Glomerular visceral epithelial cell (primary cell): ENCODE measurements around the gene MVB12B.

Source experiments
- DNase-seq: peaks from one replicate; pipeline ENCODE4 v3.0.0-alpha.2; 2016; ENCODE audit errors: extremely low spot score

Gene MVB12B

DNA sequence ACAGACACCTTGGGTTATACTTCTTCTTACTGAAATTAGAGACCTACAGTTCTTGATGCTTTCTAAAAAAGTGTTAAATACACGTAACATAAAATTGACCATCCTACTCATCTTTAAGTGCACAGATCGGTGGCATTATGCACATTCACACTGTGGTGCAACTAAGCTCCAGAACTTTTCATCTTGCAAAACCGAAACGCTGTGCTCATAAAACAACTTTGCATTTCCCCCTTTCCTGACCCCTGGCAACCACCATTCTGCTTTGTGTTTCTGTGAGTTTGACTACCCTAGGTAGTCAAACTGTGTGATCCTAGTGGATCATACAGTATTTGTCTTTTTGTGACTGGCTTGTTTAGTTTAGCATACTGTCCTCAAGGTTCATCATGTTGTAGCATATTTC lies 3.9 kb downstream of the MVB12B start:
- no peak for DNase-seq

DNA sequence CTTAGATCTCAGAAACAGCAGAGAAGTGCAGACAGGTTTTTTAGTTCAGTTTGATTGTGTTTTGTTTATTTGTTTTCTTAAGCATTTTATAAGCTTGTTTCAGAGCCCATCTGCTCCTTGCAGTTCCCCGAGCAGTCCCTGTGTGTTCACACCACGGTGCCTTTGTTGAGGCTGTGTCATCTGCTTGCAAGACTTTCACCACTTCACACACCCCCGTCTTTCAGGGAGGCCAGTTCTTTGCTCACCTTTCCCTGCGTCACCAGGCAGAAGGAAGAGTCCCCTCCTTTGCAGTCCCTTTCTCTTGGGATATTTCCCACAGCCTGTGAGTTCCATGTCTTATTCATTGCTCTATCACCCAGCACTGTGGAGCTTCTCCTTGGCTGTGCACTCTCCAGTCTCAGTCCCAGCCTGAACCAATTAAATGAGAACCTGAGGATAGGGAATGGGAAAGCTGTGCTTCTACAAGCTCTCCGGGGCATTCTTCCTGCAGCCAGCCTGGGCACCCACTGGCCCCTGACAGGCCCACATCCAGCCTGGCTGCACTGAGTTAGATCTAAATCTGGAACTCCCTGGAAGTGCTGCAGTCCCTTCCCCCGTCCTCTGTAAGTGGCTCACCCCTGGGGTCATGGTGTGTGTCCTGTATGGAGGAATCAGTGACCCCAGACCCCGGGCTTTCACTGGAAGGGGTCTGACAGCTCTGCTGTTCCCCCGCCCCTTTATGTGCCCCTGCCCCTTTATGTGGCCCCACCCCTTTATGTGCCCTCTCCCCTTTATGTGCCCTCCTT lies 5.5 kb downstream of the MVB12B start:
- no peak for DNase-seq

DNA sequence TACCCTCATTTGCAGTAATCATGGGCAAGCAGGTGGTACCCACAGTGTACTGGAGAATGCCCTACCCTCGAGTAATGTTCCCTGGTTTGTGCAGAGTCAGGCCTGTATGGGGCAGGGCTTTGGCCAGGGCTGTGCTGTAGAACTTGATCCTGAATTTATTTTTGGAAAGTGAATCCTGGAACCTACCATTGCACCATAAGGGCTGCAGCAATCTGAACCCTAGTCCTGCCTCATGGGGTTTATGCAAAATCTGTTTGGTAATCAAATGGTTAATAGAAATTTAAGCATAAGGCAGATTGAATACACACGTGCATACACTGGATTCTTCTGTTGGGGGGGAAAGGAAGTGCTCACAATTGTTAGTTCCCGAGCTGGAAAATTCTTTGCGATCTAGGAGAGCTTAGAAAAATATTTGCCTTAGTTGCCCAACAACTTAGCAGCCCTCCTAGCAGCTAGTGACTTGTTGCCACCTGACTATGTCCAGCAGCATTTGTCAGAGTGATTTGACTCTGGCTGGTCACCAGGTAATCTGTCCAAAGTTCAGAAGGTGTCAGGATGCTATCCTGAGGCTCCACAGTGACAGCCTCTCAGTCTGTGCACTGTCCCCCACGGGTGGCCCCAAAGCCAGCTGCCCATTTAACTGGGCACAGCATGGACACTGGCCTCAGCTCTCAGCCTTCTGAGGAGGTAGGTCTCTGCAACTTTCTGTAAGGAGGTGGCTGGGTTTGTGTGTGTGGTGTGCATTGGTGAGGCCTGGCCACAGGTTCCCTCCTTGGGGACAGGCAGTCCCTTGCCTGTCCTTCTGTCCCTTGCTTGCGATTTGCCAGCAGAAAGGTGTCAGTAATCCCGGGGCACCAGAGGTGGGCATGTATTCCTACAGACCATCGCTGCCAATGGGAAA lies 8.3 kb downstream of the MVB12B start:
- DNase-seq: no peak

DNA sequence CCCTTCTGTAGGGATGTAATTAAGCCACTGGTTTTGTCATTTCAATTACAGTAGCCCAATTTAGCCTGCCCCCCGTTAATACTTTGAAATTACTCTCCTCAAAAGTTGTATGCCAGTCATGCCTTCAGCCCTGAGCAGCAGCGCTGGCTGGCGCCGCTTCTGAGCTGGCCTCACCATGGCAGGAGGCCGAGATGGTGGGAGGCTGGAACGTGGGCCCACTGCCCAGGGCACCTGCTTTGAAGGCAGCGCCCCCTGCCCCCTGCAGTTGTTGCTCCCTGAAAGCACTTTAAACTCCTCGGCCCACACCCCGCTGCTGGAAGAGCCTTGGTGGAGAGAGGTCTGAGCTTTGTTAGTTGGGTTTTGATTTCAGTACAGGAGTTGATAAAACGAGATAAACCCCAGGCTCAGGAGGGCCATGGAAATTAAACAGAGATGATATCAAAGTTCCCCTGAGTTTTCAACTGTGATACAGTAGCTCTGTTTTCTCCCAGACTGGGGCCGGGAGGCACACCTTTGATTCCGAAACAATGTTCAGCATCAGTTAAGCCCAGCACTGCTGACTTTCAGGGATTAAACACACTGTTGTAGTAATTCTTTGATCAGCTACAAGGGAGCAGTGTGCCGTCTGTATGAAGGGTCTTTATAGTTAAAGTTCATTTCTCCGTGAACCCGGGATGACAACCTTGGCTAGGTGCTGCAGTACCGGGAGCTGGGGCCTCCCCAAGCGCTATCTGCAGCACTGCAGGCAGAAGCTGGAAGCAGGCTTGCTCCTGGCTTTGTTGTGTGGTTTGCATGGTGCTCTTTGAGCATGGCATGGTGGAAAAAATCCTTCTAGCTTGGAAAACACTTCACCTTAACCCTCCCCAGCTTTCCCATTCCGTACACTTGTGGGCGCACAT lies 9.5 kb downstream of the MVB12B start:
- DNase-seq: no peak

DNA sequence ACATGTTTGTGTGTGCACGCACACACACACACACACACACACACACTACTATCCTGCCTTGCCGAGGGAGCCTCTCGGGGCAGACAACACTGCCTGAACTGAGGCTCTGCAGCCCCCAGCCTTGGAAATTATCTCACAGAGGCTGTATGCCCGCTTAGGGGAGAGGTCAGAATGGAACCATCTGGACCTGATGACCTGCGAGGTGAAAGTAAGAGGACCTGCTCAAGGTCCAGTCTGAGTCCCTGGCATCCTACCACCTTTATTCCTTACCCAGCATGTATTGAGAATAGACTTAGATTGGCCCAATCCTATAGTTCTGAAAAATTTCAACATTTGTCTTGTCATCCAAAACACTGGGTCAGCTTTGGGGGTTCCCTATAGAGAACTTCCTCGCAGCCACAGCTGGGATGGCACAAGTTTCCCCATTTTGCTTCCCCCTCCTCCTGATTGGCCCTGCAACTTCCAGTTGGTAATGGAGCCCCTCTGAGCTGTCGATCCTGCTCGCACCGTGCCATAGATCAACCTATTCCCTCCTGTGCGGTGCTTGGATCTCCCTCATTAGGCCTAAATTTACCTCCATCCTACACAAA lies 10.2 kb downstream of the MVB12B start:
- DNase-seq: no peak

DNA sequence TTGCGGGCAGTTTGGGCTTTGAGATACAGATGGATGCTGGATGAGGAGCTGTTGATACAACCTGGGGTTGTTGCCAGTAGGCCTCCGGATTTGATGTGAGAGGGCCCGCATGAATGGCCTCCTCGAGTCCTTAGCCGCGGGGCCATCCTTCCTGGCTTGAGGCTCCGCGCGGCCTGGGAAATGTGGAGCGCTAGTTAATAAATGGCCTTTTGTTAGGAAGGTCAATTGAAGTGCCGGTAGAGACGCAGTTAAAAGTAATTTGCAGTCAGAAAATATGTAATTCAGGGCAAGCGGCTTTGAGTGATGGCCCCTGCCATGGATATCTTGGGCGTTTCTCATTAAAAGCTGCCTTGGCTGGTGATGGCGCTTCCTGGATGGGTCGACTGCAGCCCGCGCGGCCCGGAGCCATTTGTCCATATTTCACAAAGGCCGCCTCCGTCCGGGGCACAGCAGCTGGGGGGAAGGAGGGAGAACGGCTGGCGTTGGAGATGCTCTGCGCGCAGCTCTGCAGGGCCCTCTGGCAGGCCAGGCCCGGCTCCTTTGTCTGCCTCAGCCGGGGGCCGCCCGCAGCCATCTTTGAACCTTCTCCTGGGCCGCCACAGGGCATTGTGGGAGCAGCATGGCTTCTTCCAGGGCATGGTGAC lies 11.2 kb downstream of the MVB12B start:
- DNase-seq: no peak

DNA sequence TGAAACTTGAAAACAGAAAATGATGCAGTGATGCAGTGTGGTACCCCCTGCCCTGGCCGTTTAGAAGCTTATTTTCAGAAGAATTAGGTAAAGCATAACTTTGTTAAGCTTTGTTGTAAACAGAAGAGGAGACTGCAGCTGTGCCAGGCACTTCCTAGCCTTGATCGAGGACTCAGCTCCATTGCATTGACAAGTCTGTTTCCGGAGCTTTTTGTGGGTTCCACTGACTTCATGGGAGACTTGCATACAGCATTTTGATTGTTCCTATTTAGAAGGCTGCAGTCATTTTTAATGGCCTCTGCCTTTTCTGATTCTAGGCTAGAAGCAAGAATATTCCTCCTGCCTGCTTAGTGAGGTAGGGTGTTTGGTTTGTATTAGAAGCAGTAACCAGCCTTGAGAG lies 12.3 kb downstream of the MVB12B start:
- DNase-seq: no peak

DNA sequence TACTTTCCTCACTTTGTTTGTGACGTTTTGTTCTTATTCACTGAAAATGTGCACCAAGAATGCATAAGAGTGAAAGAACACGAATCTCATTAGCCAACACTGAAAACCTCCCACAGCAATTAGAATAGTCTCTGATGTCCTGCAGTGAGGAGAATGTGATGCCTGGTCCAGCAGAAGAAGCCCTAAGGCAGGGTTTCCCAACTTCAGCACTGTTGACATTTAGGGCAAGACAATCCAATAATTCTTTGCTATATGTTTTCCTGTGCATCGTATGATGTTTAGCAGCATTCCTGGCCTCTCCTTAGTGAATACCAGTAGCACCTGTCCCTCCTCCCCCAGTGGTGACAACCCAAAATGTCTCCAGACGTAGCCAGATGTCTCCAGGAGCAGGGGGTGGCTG lies 14.8 kb downstream of the MVB12B start:
- no peak for DNase-seq

DNA sequence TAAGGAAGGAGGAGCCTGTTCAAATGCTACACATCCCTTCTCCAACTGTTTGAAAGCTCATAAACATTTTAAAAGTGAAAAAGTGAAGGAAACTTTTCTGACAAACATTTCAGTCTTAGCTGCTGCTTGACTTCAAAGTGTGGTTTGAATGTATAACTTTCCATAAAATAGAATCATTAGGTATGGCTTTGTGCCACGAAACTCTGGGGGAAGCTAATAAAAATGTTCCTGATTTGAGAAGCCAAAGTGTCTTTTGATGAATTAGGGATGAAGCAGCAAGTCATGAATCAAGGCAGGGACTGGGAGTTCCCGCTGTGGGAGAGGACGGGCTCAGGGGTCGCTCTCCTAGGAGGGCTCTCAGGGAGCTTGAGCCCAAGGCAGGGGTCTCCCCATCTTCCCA lies 15.3 kb downstream of the MVB12B start:
- DNase-seq: no peak

DNA sequence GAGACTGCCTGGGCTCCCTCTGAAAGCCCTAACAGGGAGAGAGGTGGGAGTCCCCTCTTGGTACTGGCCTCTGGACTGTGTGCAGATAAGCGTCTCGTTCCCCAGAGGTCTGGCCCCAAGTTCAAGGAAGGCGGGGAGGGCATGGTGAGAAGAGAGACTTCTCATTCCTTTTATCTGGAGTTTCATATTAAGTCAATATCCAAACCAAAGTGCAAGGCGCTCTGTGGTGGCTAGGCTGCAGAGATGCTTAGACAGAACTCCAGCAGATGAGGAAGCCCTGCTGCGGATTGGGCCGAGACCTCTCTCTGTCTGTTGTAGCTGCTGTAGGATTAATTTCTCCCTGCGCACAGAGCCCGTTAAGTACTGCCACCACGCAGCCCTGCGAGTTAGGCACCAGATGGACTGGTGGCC lies 16.0 kb downstream of the MVB12B start:
- no peak for DNase-seq

DNA sequence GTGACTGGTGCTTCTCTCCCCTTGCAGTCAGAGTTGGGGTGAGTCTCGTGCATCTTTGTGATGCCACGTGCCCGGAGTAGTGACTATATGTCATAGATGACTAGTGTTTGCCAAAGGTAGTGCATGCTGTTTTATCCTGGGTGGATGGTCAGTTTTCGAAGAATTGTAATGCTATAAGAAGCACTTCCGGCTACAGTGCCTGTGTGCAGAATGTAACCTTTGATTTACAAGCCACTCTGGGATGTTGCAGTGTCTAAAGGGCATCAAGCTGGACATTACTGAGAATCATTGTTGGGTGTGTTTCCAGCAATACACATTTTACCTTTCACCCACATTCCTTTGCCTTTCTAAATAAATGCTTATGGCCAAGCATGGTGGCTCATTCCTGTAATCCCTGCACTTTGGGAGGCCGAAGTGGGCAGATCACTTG lies 16.7 kb downstream of the MVB12B start:
- no peak for DNase-seq

DNA sequence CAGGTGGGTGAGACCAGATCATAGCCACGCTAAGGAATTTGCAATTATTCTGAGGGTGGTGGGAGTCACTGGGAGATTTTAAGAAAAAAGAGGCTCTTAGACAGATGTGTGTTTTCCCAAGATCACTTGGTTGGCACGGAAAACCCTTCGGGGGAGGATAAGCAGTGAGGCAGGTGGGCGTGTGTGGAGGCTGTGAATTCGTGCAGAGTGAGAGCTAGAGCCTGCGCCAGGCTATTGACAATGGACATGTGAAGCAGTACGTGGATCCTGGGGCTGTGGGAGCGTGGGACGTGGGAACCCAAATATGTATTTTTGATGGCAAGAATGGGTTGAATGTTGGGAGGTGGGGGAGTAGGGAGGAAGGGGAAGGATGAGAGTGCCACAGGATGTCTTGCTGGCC lies 19.4 kb downstream of the MVB12B start:
- no peak for DNase-seq

DNA sequence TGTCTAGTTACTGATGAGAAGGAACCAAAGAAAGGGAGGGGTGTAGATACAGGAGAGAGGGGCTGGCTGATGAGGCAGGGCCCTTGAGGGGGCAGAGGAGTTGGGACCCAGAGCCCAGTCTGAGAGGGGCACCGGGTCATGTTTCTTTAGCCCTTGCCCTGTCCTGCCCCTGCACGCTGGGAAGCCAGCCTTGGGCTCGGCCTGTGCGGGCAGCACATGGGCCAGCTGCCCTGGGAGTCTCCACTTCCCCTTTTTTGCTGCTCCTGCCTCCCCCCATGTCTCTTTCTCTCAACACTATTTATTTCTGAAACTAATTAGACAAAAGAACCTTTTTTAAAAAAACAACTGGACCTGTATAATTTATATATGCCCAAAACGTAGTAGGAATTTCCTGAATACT lies 20.5 kb downstream of the MVB12B start:
- no peak for DNase-seq

DNA sequence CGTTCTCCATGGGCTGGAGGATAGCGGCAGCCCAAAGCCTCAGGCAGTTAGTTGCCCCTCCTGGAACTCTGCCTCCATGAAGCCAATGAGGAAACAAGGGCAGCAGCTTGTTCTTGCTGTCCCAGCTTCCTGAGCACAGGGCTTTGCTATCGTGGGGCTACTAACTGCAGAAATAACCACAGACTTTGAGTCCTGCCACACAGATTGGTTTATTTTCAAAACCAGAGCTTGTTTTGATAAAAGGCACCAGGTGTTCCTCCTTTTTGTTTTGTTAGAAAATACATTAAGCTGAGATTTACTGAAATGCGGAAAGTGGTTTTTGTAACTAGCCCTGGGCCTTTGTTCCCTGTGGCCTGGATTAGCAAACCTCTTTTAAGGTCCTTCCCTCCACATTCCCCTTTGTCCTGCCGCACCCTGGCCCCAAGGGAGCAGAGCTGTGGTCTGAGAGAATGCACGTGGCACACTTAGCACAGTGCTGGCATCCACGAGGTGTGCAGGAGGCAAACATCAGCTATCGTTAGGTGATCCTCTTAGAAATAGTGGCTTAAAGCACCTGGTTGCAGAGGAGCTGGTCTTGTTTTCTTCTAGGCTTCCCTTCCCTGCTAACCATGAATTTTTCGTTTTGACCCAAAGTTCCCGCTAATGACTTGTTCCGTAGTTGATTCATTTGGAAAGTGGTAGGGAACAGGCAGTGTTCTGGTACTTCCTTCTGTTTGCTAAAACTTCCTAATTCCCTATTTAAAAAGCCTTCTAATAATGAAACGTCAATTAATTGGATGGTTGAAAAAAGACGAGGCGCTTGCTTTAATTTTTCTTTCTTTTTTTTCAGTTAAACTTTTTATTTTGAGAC lies 21.5 kb downstream of the MVB12B start:
- DNase-seq: no peak

DNA sequence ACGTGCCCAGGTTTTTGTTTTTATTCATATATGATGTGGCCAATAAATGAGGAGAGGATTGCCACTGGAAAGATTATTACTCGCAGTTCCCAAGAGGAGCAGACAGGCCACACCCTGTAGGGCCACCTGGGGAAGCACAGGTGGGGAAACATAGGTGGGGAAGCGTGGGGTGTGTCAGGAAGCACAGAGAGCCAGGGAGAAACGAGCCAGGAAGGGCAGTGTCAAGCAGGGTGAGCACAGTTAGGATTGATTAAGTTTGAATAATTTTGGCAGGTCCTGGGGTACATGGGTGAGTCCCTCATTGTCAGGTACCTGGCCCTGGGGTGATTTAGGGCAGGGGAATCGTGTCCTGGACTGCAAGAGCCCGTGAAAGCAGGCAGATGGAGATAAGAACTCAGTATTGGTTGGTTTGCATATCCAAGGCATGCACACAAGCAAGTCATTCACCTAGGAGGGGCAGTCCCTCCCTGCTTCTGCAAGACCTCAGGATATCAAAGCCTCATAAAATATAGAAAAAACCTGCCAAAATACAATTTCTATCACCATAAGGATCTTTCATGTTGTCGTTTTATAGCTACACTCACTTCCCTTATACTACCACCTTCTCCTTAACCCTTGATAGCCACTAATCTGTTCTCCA lies 22.4 kb downstream of the MVB12B start:
- DNase-seq: no peak

DNA sequence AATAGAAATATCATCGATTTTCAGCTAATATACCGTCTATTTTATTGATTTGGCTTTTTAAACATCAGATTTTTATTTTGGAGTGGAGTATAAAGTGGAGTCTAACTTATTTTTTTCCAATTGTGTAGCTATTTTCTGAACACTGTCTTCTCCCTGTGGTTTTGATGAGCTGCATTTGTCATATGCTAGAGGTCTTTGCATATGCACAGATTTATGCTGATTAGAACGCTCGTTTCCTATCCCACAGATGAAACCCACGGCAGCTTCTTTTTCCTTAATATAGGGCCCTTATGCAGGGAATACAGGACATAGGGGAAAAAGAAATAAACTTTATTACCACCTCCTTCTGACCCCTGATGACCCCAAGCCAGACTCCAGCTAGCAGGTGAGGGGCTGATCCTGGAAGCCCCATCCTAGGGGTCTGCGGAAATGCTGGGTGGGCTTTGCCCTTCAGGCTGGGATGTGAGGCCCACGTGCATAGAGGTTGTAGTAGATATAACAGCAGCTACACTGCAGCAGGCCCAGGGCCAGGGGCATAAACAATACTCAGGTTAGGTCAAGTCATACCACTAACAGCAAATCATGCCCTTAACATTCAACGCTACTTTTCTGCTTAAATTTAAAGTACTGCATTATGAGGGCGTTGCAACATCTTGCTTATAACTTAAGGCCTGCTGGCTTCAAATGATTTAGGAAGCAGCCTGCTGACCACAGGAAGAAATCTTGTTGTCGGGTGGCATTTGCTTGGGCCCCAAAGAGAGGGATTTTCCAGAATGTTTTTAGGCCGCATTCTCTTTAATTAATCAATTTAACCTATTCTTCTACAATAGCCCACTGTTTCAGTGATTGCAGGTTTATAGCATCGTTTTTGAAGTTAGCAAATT lies 28.5 kb downstream of the MVB12B start:
- DNase-seq: no peak

DNA sequence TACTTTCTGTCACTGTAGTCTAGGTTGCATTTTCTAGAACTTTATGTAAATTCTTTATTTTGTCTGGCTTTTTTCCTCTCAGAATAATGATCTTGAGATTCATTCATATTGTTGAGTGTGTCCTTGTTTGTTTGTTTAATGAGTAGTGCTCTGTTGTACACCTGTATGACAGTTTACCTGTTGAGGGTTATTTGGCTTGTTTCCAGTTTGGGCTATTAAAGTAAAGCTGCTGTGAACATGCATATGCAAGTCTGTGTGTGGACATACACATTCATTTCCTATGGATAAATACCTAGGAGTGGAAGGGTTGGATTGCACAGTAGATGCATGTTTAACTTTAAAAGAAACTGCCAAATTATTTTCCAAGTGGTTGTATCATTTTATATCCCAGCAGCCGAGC lies 30.4 kb downstream of the MVB12B start:
- DNase-seq: no peak

DNA sequence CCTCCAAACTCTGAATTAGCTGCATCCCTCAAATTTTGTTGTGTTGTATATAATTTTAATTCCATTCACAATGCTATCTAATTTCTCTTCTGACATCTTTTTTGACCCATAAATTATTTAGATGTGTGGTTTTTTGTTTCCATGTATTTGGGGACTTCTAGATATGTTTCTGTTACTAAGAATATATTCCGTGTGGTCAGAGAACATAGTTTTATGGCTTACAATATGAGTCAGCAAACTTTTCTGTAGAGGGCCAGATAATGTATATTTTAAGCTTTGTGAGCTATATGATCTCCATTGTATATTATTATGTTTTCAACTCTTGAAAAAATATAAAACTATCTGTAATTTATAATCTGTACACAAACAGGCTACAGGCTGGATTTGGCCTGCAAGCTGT lies 33.4 kb downstream of the MVB12B start:
- DNase-seq: no peak

DNA sequence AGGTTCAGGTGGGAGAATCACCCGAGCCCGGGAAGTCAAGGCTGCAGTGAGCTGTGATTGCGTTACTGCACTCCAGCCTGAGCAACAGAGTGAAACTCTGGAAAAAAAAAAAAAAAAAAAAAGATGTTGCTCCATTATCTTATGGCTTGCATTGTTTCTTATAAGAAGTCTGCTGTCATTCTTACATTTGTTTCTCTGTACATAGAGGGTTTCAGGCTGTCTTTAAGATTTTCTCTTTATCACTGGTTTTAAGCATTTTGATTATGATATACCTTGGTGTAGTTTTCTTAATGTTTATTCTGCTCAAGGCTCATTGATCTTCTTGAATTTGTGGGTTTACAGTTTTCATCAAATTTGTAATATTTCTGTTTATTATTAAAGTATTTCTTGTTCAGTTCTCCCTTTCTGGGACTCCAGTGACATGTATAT lies 35.2 kb downstream of the MVB12B start:
- no peak for DNase-seq
